Hepatocyte (in vitro differentiated cells): Measurements from ENCODE around the gene SETD7. TPM values are rescaled to one million over a fixed set of nuclear protein-coding genes. Genes with fewer than 3 reads are reported as not detected.

Experiments
- DNase-seq: peaks from one replicate; pipeline ENCODE4 v3.0.0-alpha.2; 2016; ENCODE audit warnings: low spot score
- H2AFZ ChIP-seq: fragments of 200-600 bp; sonication (generic); 2 replicates; pipeline ENCODE4 v1.6.0; 2016; ENCODE audit warnings: antibody characterized with exemption, mild to moderate bottlenecking
- H3K27ac ChIP-seq: fragments of 200-600 bp; sonication (generic); 2 replicates; pipeline ENCODE4 v1.5.1; 2016; ENCODE audit warnings: mild to moderate bottlenecking
- H3K27me3 ChIP-seq: fragments of 200-600 bp; sonication (generic); 2 replicates; pipeline ENCODE4 v1.6.1; 2016
- H3K36me3 ChIP-seq: fragments of 200-600 bp; sonication (generic); replicated peaks from 2 replicates; pipeline ENCODE4 v1.5.1; 2016; ENCODE audit warnings: low read depth; ENCODE audit not compliant: insufficient read depth
- H3K4me1 ChIP-seq: fragments of 200-600 bp; sonication (generic); 2 replicates; pipeline ENCODE4 v1.5.1; 2016; ENCODE audit warnings: mild to moderate bottlenecking, moderate library complexity; ENCODE audit not compliant: insufficient read depth
- H3K4me2 ChIP-seq: fragments of 200-600 bp; sonication (generic); 2 replicates; pipeline ENCODE4 v1.6.0; 2016
- H3K4me3 ChIP-seq: fragments of 200-600 bp; sonication (generic); 2 replicates; pipeline ENCODE4 v1.5.1; 2016; ENCODE audit warnings: mild to moderate bottlenecking
- H3K79me2 ChIP-seq: fragments of 200-600 bp; sonication (generic); 2 replicates; pipeline ENCODE4 v1.6.0; 2017; ENCODE audit warnings: mild to moderate bottlenecking
- H3K9me2 ChIP-seq: fragments of 200-600 bp; sonication (generic); replicated peaks from 2 replicates; pipeline ENCODE4 v1.6.0; 2017; ENCODE audit warnings: mild to moderate bottlenecking; ENCODE audit not compliant: insufficient read depth
- H3K9me3 ChIP-seq: fragments of 200-600 bp; sonication (generic); 2 replicates; pipeline ENCODE4 v1.5.1; 2016; ENCODE audit warnings: low read depth, mild to moderate bottlenecking
- H4K20me1 ChIP-seq: fragments of 200-600 bp; sonication (generic); 2 replicates; pipeline ENCODE4 v1.6.0; 2016; ENCODE audit warnings: mild to moderate bottlenecking; ENCODE audit not compliant: insufficient read depth, poor library complexity, severe bottlenecking
- EZH2 ChIP-seq: fragments of 200-600 bp; sonication (generic); IDR thresholded peaks from 2 replicates; pipeline ENCODE4 v1.6.1; 2016; ENCODE audit warnings: antibody characterized with exemption, mild to moderate bottlenecking, borderline replicate concordance
- EZH2phosphoT487 ChIP-seq: fragments of 200-600 bp; sonication (generic); IDR thresholded peaks from one replicate; pipeline ENCODE4 v1.6.1; 2018; ENCODE audit warnings: antibody characterized with exemption, mild to moderate bottlenecking, low read depth, moderate library complexity; ENCODE audit not compliant: unreplicated experiment, severe bottlenecking
- WGBS: methylation state at CpG from one replicate; pipeline ENCODE4 v1.1.6; 2016; ENCODE audit warnings: low lambda C conversion rate; ENCODE audit errors: missing lambda C conversion rate; 5-methylcytosine and 5-hydroxymethylcytosine counted together
- polyA plus RNA-seq: library from polyadenylated mRNA; unstranded; fragments of >200 nt; fragmentation: Nextera tagmentation; extraction: Ambion mirVana; gene quantifications from 2 replicates; pipeline ENCODE4 v1.2.1, GENCODE V29; 2016
- total RNA-seq: library from RNA; depleted of rRNA; stranded (reverse); fragments of >200 nt; gene quantifications from 2 replicates; pipeline ENCODE4 v1.2.3, GENCODE V29; 2014
- TF ChIP-seq, protein P1 (sequence below): fragments of 200-600 bp; sonication (generic); IDR thresholded peaks from 2 replicates; pipeline ENCODE4 v1.5.1; 2016; ENCODE audit warnings: antibody characterized with exemption, mild to moderate bottlenecking; ENCODE audit not compliant: poor library complexity

Gene SETD7
- total and polyA plus RNA-seq, 2 experiments from 2014 or later = 7.3 to 27.6 TPM

DNA sequence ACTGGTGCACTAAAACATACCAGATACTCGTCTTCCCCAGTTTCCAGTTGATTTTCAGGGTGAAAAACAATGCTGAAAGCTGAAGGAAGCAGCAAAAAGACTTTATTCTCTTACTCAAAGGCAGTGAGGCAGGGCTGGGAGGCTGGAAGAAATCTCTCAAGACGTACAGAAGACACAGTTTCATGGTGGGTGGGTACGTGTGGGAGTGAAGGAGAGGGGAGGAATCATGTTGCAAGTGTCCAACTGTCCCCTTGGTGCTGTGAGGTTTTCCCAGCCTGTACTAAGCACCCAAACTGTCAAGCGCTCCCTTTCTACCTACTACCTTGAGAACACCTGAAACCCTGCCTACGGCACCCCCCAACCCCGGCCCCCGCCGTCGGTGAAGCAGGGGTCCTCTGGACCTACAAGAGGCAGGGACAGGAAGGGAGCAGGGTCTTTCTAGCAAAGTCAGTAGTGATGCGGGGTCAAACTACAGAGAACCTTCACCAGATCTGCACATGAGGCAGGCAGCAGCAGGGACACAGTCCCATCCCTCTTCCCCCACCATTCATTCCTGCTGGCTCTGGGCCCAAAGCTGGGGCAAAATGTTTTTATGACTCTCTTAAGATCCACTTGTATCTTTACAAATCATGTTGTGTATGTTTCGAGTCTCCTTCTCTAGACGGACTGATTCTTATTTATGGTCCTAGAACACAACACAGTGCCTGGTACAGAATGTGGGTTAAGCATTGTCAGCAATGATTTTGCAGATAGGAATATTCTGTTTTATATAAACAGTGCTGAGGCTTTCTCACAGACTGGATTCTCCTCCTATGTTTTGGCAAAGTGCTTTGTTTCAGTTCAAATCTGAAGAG lies 2.4 kb upstream of the SETD7 start:
- 79% methylated on average over 11 of the region's 12 CpGs for WGBS
- peaks cover 28% of the 10 kb centered on the region for H3K4me1 ChIP-seq
- no peak overlapping the region for H3K4me3 ChIP-seq
- H3K27me3 ChIP-seq = peaks cover 9% of the 10 kb centered on the region
- peak overlapping the region; percentile 27 for H3K27ac ChIP-seq
- DNase-seq = no peak
- H3K36me3 ChIP-seq = no peaks in the 10 kb centered on the region
- no peaks in the 10 kb centered on the region for H4K20me1 ChIP-seq
- TF ChIP-seq EZH2 (no peak), EZH2phosphoT487 (no peak)
- TF ChIP-seq, protein P1, sequence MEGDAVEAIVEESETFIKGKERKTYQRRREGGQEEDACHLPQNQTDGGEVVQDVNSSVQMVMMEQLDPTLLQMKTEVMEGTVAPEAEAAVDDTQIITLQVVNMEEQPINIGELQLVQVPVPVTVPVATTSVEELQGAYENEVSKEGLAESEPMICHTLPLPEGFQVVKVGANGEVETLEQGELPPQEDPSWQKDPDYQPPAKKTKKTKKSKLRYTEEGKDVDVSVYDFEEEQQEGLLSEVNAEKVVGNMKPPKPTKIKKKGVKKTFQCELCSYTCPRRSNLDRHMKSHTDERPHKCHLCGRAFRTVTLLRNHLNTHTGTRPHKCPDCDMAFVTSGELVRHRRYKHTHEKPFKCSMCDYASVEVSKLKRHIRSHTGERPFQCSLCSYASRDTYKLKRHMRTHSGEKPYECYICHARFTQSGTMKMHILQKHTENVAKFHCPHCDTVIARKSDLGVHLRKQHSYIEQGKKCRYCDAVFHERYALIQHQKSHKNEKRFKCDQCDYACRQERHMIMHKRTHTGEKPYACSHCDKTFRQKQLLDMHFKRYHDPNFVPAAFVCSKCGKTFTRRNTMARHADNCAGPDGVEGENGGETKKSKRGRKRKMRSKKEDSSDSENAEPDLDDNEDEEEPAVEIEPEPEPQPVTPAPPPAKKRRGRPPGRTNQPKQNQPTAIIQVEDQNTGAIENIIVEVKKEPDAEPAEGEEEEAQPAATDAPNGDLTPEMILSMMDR = no peak
- peaks cover 12% of the 10 kb centered on the region for H3K79me2 ChIP-seq
- no peaks in the 10 kb centered on the region for H3K9me3 ChIP-seq
- no peaks in the 10 kb centered on the region for H3K9me2 ChIP-seq
- H2AFZ ChIP-seq = no peak overlapping the region
- H3K4me2 ChIP-seq = peak overlapping the region; percentile 96

DNA sequence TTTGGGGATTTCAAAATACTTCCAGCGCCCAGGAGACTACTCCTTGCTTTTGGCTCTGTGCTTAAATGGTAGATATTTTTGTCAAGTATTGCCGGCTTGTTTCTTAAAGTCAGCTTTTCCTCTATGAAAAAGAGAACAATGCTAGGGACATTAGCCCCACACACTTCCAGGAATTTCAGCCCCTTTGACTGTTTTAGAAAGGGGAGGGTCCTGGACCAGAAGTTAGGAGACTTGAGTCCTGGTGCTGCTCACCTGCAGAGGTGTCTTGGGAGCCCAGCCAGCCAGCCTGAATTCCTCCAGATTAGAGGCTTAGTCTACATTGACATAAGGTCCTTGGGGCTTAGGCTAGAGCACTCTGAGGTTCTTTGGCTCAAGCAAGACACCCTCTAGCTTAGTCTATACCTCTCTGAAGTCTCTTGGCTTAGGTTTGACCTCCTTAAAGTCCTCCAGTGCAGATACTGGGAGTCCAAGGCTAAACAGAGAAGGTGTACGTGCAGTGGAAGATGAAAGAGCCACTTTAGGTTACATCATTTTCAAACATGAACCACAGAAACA lies 1.6 kb upstream of the SETD7 start:
- H3K4me1 ChIP-seq = peaks cover 28% of the 10 kb centered on the region
- TF ChIP-seq EZH2 = no peak
- TF ChIP-seq EZH2phosphoT487 = no peak
- TF ChIP-seq, protein P1 = no peak
- no peaks in the 10 kb centered on the region for H3K36me3 ChIP-seq
- H3K27me3 ChIP-seq = peaks cover 9% of the 10 kb centered on the region
- H3K79me2 ChIP-seq = peaks cover 21% of the 10 kb centered on the region
- peak overlapping the region; percentile 93 for H2AFZ ChIP-seq
- 33% methylated on average over 3 of the region's 3 CpGs for WGBS
- DNase-seq = no peak
- H3K27ac ChIP-seq = peak overlapping the region; percentile 95
- no peaks in the 10 kb centered on the region for H4K20me1 ChIP-seq
- H3K9me2 ChIP-seq = no peaks in the 10 kb centered on the region
- peak overlapping the region; percentile 96 for H3K4me2 ChIP-seq
- H3K9me3 ChIP-seq = no peaks in the 10 kb centered on the region
- H3K4me3 ChIP-seq = peak overlapping the region; percentile 96

DNA sequence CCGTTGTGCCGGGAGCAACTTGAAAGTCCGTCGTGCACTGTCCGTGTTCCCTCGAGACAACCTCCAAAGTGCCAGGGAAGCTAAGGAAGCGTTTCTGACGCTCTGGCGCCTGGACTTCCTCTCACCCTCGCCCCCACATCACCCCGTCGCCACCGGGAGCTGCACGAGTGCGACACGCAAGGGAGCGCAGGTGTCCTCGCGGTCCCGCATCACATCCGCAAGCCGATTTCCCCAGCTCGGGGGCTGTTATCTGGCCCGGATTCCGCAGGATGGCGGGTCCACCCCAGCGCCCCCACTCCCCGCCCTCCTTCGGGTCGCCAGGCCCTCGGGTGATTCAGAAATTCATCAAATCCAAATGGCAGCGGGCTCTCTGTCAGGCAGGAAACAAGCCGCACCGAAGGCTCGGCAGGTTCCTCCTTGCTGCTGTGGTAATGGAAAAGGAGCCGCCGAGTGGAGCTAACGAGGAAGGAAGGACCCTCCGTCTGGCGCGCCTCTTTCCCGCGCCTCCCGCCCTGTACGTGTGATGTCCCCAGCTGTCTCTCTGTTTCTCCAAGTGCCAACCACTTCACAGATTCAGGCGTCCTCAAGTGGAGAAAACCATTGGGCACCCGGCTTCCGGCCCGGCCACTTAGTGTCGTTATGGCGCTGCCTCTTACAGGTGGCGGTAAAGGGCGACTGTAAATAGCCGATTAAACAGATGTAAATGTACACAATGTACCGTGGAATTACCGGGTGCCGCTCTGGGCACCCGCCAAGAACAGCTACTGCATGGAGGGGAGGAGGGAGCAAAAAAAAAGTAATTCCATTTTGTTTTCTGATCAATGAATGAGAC lies 921 bp upstream of the SETD7 start:
- Histone ChIP-seq H2AFZ (peak overlapping the region; percentile 93), H3K9me3 (no peaks in the 10 kb centered on the region), H4K20me1 (no peaks in the 10 kb centered on the region), H3K36me3 (no peaks in the 10 kb centered on the region), H3K4me3 (peak overlapping the region; percentile 96), H3K79me2 (peaks cover 28% of the 10 kb centered on the region), H3K4me1 (peaks cover 28% of the 10 kb centered on the region), H3K27me3 (peaks cover 9% of the 10 kb centered on the region), H3K4me2 (peak overlapping the region; percentile 96), H3K9me2 (no peaks in the 10 kb centered on the region), H3K27ac (peak overlapping the region; percentile 95)
- WGBS = 1% methylated on average over 54 of the region's 58 CpGs
- TF ChIP-seq EZH2phosphoT487 (no peak), EZH2 (peak; percentile 20)
- TF ChIP-seq, protein P1 = peak; percentile 7
- peak; percentile 67 for DNase-seq
